ENCODE data around the gene CDH22. TPM values are rescaled to one million over a fixed set of nuclear protein-coding genes. Genes with fewer than 3 reads are reported as not detected.

Gene CDH22
- total RNA-seq, 1 experiment from 2014 or later: not detected

GRCh38 chr20:46212876-46213275 lies 95.4 kb downstream of the CDH22 start:
- no peak for DNase-seq (ENCODE audit: low read depth, low spot score)
- Histone ChIP-seq H3K4me3 (ENCODE audit: low read depth in 2 of 2, low read length in 2 of 2) (no peak overlapping the region), H3K4me1 (ENCODE audit: control insufficient read depth, insufficient read depth, low read length) (peaks cover 10% of the 10 kb centered on the region; the same call in 1 of the 2 replicates), H3K27ac (ENCODE audit: low read length) (no peak overlapping the region), H3K27me3 (ENCODE audit: control insufficient read depth, insufficient read depth, low read length) (no peaks in the 10 kb centered on the region), H3K36me3 (ENCODE audit: control insufficient read depth, insufficient read depth, low read length) (no peaks in the 10 kb centered on the region), H3K9me3 (ENCODE audit: control insufficient read depth, insufficient read depth, low read depth, low read length) (no peaks in the 10 kb centered on the region)
- intact Hi-C loops (cut with micrococcal nuclease; ENCODE audit: unreplicated experiment) (no loop called here), in situ Hi-C loops (cut with HindIII; ENCODE audit: low pct_unique_long_range_greater_than_20kb, low sequenced_read_pairs) (no loop called here)
- TF ChIP-seq CTCF (IDR thresholded peaks at IDR 0.05): no peak
- no peak for TF ChIP-seq TCF7L2 (IDR thresholded peaks at IDR 0.05; ENCODE audit: low read depth, low read length)
- TF ChIP-seq POLR2AphosphoS5 (IDR thresholded peaks at IDR 0.05; ENCODE audit: low read depth, low read length): no peak
- no peak for TF ChIP-seq REST (IDR thresholded peaks at IDR 0.05; ENCODE audit: insufficient read depth in 1 of 2, low read depth in 2 of 2, low read length in 1 of 2)
- TF ChIP-seq SIN3A (IDR thresholded peaks at IDR 0.05; ENCODE audit: borderline replicate concordance, insufficient read depth, low read depth, low read length): no peak
- ChIA-PET POLR2A (no interaction called here), CTCF (interaction anchor here (0.5 kb wide), 1 partner anchor 68 kb away, joined by 3 read pairs; no protein-coding TSS in a partner anchor)
- BruUV-seq (replicated peaks): no TSS peak
- ATAC-seq: no peak

- H3K27me3 ChIP-seq (ENCODE audit: control insufficient read depth, insufficient read depth, low read length): no peaks in the 10 kb centered on the region
- intact Hi-C loops (cut with micrococcal nuclease; ENCODE audit: unreplicated experiment): no loop called here
- H3K4me1 ChIP-seq (ENCODE audit: control insufficient read depth, insufficient read depth, low read length): peaks cover 10% of the 10 kb centered on the region; the same call in 1 of the 2 replicates
- BruUV-seq (replicated peaks): no TSS peak
- ChIA-PET POLR2A (no interaction called here), CTCF (interaction anchor here (0.5 kb wide), 1 partner anchor 67 kb away, joined by 3 read pairs; no protein-coding TSS in a partner anchor)
- no peak overlapping the region for H3K4me3 ChIP-seq (ENCODE audit: low read depth in 2 of 2, low read length in 2 of 2)
- TF ChIP-seq CTCF (IDR thresholded peaks at IDR 0.05) (no peak), POLR2AphosphoS5 (IDR thresholded peaks at IDR 0.05; ENCODE audit: low read depth, low read length) (no peak), TCF7L2 (IDR thresholded peaks at IDR 0.05; ENCODE audit: low read depth, low read length) (no peak), REST (IDR thresholded peaks at IDR 0.05; ENCODE audit: insufficient read depth in 1 of 2, low read depth in 2 of 2, low read length in 1 of 2) (no peak)
- H3K9me3 ChIP-seq (ENCODE audit: control insufficient read depth, insufficient read depth, low read depth, low read length): no peaks in the 10 kb centered on the region
- H3K36me3 ChIP-seq (ENCODE audit: control insufficient read depth, insufficient read depth, low read length): no peaks in the 10 kb centered on the region
- in situ Hi-C loops (cut with HindIII; ENCODE audit: low pct_unique_long_range_greater_than_20kb, low sequenced_read_pairs): no loop called here
- DNase-seq (ENCODE audit: low read depth, low spot score) (no peak), ATAC-seq (no peak)
- no peak overlapping the region for H3K27ac ChIP-seq (ENCODE audit: low read length)
Observed at GRCh38 chr20:46212252-46212651, 96.0 kb downstream of the CDH22 start.
